ENCODE results near the gene CCDC86.

CCDC86 gene

DNA sequence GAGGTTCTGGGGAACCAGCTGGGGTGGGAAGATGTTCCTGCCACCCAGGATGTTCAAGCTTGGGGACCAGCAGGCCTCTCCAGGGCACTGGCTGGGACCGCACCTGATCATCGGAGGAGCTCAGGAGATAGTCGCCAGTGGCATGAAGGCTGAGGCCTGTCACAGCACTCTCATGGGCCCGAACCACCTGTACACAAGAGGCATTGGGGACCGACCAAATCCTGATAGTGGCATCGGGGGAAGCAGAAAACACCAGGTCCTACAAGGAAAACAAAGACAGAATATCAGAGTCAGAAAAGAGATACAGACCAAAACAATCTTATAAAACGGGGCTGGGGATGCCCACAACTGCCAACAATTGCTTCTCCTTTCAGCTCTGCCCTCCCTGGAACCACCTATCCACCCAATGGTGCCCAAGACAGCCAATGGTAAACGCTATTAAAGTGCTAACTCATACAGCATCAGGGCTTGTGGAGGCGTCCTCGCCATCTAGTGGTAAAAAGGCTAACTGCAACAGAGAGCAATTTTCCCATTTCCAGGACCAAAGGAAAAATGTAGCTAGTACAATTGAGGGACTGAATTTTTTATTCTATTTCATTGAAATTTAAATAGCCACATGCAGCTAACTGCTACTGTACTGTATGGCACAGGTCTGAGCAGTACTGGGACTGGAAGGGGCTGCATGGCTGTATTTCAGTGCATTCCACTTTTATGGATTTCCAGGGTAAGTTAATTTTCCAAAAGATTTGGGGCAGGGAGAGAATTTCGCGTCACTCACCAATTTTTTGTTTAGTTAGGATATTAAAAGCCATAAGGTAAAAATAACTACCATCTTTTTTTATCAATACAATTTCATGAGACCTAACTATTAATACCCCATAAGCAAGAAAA lies 57.4 kb downstream of the CCDC86 start:
- no peak for DNase-seq

DNA sequence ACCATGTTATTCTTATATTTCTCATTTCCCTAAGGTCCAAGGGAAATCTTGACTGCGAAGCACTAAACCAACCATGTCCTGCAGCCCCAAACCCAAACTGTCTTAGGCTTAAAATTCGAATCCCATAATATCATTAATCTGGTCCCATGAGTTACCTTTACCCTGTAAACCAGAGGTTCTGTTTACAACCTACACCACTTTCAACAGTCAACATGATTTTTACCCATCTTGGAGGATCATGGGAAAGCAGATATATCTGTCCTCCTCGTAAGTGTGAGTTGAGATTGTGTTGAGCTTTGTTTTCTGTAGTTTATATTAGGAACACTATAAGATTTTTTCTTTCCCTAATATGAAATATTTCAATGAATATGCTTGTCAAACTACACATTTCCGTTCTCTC lies 58.1 kb downstream of the CCDC86 start:
- no peak for DNase-seq

Measured in NCI-H187 treated with DMSO at 0.1 percent for 48 hours (cell line).